C4-2B (cell line): ENCODE results near the gene BRD9.
"Not testable (repeated sequence)": the region's sequence is repeated elsewhere in the genome, so short reads cannot be mapped to it uniquely, and the experiment has no call there.

ENCODE experiments used
- H3K27ac ChIP-seq: fragments of 450-650 bp; 2 replicates; pipeline ENCODE4 v1.5.1; 2017
- CTCF ChIP-seq: fragments of 450-650 bp; conservative IDR thresholded peaks from 2 replicates; pipeline ENCODE4 v1.5.1; 2017; ENCODE audit warnings: mild to moderate bottlenecking
- ZFX ChIP-seq: fragments of 450-650 bp; IDR thresholded peaks from 2 replicates; pipeline ENCODE4 v1.6.1; 2017

BRD9 gene

DNA sequence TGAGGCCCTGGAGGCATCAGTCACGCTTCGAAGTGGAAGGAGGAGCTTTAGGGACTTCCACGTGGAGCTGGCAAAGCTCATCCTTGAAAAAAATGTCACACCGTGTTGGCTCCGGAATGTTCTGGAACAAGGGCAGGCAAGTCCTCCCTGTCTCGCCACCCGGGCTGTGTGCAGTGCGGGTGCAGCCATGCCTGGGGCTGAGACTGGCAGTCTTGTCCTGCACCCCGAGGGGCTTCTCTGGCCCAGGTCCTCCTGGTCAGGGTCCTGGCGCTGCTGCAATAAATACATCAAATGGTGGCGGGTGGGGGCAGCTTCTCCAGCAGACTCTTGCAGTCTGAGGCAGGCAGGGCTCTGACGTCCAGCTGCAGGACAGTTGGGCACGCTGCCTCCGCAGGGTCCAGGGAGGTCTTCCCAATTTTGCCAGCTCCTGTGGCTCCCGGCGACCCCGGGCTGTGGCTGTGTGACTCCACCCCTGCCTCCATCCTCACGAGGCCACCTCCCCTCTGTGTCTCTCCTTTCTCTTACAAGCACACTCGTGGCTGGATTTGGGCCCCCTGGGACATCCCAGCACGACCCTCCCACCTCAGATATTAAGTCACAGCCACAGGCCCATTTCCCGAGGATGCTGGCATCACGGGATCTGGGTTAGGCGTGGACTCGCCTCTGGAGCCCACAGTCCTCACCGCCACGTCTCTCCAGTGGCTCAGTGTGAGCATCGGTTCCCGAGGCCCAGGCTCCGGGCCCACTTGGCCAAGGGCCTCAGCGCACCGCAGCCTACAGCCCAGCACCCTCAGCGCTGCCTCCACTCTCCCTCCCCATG is 50.0 kb downstream of the BRD9 start:
- not testable (repeated sequence) for H3K27ac ChIP-seq

- not testable (repeated sequence) for H3K27ac ChIP-seq
These were observed 50.8 kb downstream of the BRD9 start for GRCh38 chr5:841531-842401.

DNA sequence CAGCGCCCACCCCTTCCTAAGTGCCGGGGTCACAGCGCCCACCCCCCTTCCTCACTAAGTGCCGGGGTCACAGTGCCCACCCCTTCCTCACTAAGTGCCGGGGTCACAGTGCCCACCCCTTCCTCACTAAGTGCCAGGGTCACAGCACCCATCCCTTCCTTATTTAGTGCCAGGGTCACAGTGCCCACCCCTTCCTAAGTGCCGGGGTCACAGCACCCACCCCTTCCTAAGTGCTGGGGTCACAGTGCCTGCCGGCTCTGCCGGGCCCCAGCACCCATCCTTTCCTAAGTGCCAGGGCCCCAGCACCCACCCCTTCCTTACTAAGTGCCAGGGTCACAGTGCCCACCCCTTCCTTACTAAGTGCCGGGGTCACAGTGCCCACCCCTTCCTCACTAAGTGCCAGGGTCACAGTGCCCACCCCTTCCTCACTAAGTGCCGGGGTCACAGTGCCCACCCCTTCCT is 51.6 kb downstream of the BRD9 start:
- H3K27ac ChIP-seq: not testable (repeated sequence)

GRCh38 chr5:840118-840973 is 52.3 kb downstream of the BRD9 start:
- H3K27ac ChIP-seq: not testable (repeated sequence)

GRCh38 chr5:838431-838851 is 54.2 kb downstream of the BRD9 start:
- not testable (repeated sequence) for H3K27ac ChIP-seq

DNA sequence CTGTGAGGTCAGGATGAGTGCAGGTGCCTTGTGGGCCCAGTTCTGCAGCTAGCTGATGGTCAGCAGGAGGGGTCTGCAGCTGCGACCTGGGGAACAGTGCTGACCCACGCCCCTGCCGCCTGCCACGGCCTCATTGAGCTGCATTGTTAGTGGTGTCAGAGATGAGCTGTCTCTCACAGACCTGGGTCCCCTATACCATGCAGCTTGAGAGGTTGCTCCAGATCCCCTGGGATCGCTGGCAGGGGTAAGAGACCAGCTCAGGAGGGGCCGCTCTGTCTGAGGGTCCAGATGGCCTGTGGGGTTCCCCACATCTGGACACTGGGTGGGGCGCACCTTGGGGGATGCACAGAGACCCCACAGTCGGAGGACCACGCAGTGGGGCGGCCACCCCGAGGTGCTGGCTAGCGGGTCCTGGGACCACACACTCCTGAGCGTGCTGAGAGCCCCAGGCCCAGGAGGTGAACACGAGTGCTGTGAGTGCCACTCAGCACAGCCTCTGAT is 54.9 kb downstream of the BRD9 start:
- peak overlapping the region; percentile 31; the same call in 1 of the 2 replicates for H3K27ac ChIP-seq

DNA sequence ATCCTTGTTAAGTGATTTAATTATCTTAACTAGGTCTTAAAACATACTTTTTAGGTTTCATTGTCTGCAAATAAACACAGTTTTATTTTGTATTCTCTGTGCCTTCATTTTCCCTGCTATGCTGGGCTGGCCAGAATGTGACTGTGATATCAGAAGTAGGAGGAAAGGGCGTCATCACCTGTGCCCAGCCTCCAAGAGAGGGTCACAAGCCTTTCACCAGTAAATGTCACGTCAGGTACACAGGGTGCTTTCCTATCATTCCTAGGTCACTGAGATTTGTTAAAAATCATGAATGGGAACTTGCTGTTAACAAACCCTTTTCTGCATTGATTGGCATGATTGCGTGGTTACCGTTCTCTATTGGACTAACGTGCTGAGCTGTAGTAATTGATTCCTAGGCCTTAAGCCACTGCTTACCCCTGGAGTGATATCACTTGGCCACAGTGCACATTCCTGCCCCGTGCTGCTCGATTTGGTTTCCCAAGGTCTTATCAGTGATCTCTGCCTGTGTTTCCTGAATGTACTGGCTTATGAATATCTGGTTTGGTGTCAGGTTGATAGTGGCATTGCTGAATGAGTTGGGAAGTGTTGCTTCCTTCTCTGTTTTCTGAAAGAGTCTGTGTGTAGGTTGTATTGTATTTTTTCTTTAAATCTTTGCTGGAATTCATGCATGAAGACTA is 56.5 kb downstream of the BRD9 start:
- peak overlapping the region; percentile 31; the same call in 1 of the 2 replicates for H3K27ac ChIP-seq

- not testable (repeated sequence) for H3K27ac ChIP-seq
These were observed 58.6 kb downstream of the BRD9 start for GRCh38 chr5:834013-834412.

DNA sequence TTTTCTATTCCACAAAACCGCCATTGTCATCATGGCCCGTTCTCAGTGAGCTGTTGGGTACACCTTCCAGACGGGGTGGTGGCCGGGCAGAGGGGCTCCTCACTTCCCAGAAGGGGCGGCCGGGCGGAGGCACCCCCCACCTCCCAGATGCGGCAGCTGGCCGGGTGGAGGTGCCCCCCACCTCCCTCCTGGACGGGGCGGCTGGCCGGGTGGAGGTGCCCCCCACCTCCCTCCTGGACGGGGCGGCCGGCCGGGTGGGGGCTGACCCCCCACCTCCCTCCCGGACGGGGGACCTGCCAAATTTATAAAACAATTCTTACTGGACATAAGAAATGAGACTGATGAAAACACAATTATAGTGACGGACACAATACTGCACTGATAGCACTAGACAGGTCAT is 64.4 kb downstream of the BRD9 start:
- not testable (repeated sequence) for H3K27ac ChIP-seq

GRCh38 chr5:825544-825943 is 67.1 kb downstream of the BRD9 start:
- H3K27ac ChIP-seq: not testable (repeated sequence)

- no peak overlapping the region for H3K27ac ChIP-seq
- TF ChIP-seq CTCF (no peak), ZFX (no peak)
These were observed 71.1 kb downstream of the BRD9 start for GRCh38 chr5:821504-821903.

DNA sequence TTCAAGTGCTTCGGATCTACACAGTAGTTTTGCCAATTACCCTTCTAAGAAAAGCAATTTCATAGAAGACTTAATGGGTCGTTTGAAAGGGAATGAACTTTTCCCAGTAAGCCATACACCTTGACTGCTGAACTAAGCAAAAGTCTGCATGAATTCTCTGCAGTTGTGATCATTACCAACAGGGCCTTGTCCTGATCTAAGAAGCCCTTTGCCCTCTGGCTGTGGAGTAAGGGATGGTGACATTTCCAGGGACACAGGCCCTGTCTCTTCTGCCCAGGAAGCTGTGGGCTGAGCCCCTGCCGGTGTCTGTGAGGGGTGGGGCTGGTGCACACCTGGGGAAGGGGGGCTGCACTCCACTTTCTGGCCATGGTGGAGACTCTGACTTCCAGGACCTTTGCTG is 72.4 kb downstream of the BRD9 start:
- H3K27ac ChIP-seq: no peak overlapping the region
- TF ChIP-seq CTCF (no peak), ZFX (no peak)
